LoVo (cell line): Measurements from ENCODE around the gene PRKAG1.

Experiments used
- DNase-seq: peaks from one replicate; pipeline ENCODE4 v3.0.0-alpha.2; 2016; ENCODE audit warnings: low spot score

PRKAG1 gene

GRCh38 chr12:49031573-49032161 is 13.1 kb upstream of the PRKAG1 start:
- DNase-seq: no peak

GRCh38 chr12:49030714-49031572 is 12.4 kb upstream of the PRKAG1 start:
- no peak for DNase-seq

- no peak for DNase-seq
Measured at GRCh38 chr12:49030119-49030518, 11.5 kb upstream of the PRKAG1 start.

GRCh38 chr12:49028666-49029275 is 10.2 kb upstream of the PRKAG1 start:
- DNase-seq: no peak

GRCh38 chr12:49027846-49028555 is 9.4 kb upstream of the PRKAG1 start:
- no peak for DNase-seq

- no peak for DNase-seq
Measured at GRCh38 chr12:49026678-49027480, 8.3 kb upstream of the PRKAG1 start.

GRCh38 chr12:49026101-49026500 is 7.5 kb upstream of the PRKAG1 start:
- DNase-seq: no peak

- no peak for DNase-seq
Measured at GRCh38 chr12:49025463-49025862, 6.9 kb upstream of the PRKAG1 start.

- DNase-seq: no peak
Measured at GRCh38 chr12:49024543-49024942, 6.0 kb upstream of the PRKAG1 start.

GRCh38 chr12:49023812-49024211 is 5.2 kb upstream of the PRKAG1 start:
- no peak for DNase-seq

- DNase-seq: no peak
Measured at GRCh38 chr12:49022558-49023178, 4.1 kb upstream of the PRKAG1 start.

- no peak for DNase-seq
Measured at GRCh38 chr12:49021292-49021915, 2.8 kb upstream of the PRKAG1 start.

GRCh38 chr12:49020441-49020840 is 1.9 kb upstream of the PRKAG1 start:
- DNase-seq: no peak

- DNase-seq: peak; percentile 59
Measured at GRCh38 chr12:49019443-49020324, 1.1 kb upstream of the PRKAG1 start.

- DNase-seq: no peak
Measured at GRCh38 chr12:49019120-49019430, 499 bp upstream of the PRKAG1 start.

- DNase-seq: no peak
Measured at GRCh38 chr12:49017891-49018260, 700 bp downstream of the PRKAG1 start.

- no peak for DNase-seq
Measured at GRCh38 chr12:49015196-49015595, 3.4 kb downstream of the PRKAG1 start.

- DNase-seq: no peak
Measured at GRCh38 chr12:49014547-49014946, 4.0 kb downstream of the PRKAG1 start.

- DNase-seq: no peak
Measured at GRCh38 chr12:49013428-49013827, 5.1 kb downstream of the PRKAG1 start.

GRCh38 chr12:49012739-49013138 is 5.8 kb downstream of the PRKAG1 start:
- DNase-seq: no peak
